ENCODE data around the gene CD209. TPM values are rescaled to one million over a fixed set of nuclear protein-coding genes. Genes with fewer than 3 reads are reported as not detected.

Gene CD209
- total and polyA plus RNA-seq, 8 donors, result 0.19 to 7.0 (median 0.48) TPM

- FAIRE-seq (no peak), DNase-seq (no peak), ATAC-seq (no peak)
- Histone ChIP-seq H3K27ac (no peak overlapping the region), H3K9me3 (no peaks in the 10 kb centered on the region), H3K27me3 (no peaks in the 10 kb centered on the region), H3K4me1 (no peaks in the 10 kb centered on the region), H3K36me3 (no peaks in the 10 kb centered on the region), H3K4me3 (no peak overlapping the region)
- intact Hi-C loops (cut with DNase I), result no loop called here
- WGBS, 2 donors, result 26 to 51% methylated on average over 2 of the region's 2 CpGs
- no peak for TF ChIP-seq CTCF (IDR thresholded peaks at IDR 0.05)
Measured at GRCh38 chr19:7739211-7739755, 8.1 kb downstream of the CD209 start.

GRCh38 chr19:7738023-7738422, 9.3 kb downstream of the CD209 start:
- no peak for FAIRE-seq
- 60 to 80% methylated on average over 7 of the region's 7 CpGs for WGBS, 2 donors
- intact Hi-C loops (cut with DNase I), result no loop called here

GRCh38 chr19:7737215-7737614, 10.1 kb downstream of the CD209 start:
- no peak overlapping the region for H3K27ac ChIP-seq
- no peaks in the 10 kb centered on the region for H3K36me3 ChIP-seq
- no peak overlapping the region for H3K4me3 ChIP-seq
- no peak for ATAC-seq
- intact Hi-C loops (cut with DNase I), result no loop called here
- no peaks in the 10 kb centered on the region for H3K27me3 ChIP-seq
- no peak for FAIRE-seq
- 38 to 67% methylated on average over 11 of the region's 11 CpGs for WGBS, 2 donors
- no peak for DNase-seq
- H3K9me3 ChIP-seq, result no peaks in the 10 kb centered on the region
- H3K4me1 ChIP-seq, result no peaks in the 10 kb centered on the region
- TF ChIP-seq CTCF (IDR thresholded peaks at IDR 0.05), result no peak

More at GRCh38 chr19:7738023-7738422, 9.3 kb downstream of the CD209 start:
- DNase-seq, result no peak
- H3K27me3 ChIP-seq, result no peaks in the 10 kb centered on the region
- no peak overlapping the region for H3K27ac ChIP-seq
- TF ChIP-seq CTCF (IDR thresholded peaks at IDR 0.05), result no peak
- ATAC-seq, result no peak
- H3K4me1 ChIP-seq, result no peaks in the 10 kb centered on the region
- H3K4me3 ChIP-seq, result no peak overlapping the region
- H3K36me3 ChIP-seq, result no peaks in the 10 kb centered on the region
- no peaks in the 10 kb centered on the region for H3K9me3 ChIP-seq

- DNase-seq (no peak), FAIRE-seq (no peak), ATAC-seq (no peak)
- intact Hi-C loops (cut with DNase I), result no loop called here
- 48 to 71% methylated on average over 1 of the region's 1 CpG for WGBS, 2 donors
- no peak for TF ChIP-seq CTCF (IDR thresholded peaks at IDR 0.05)
- Histone ChIP-seq H3K9me3 (no peaks in the 10 kb centered on the region), H3K36me3 (no peaks in the 10 kb centered on the region), H3K27ac (no peak overlapping the region), H3K4me1 (no peaks in the 10 kb centered on the region), H3K27me3 (no peaks in the 10 kb centered on the region), H3K4me3 (no peak overlapping the region)
Measured at GRCh38 chr19:7736148-7736547, 11.2 kb downstream of the CD209 start.
